Measurements from ENCODE around the gene CDT1.

CDT1 gene

GRCh38 chr16:88806491-88807111 is 3.0 kb downstream of the CDT1 start:
- no peak for DNase-seq

GRCh38 chr16:88807142-88807625 is 3.6 kb downstream of the CDT1 start:
- no peak for DNase-seq

- no peak for DNase-seq
Measured at GRCh38 chr16:88807626-88808453, 4.3 kb downstream of the CDT1 start.

GRCh38 chr16:88809068-88809675 is 5.6 kb downstream of the CDT1 start:
- no peak for DNase-seq

GRCh38 chr16:88809676-88810165 is 6.1 kb downstream of the CDT1 start:
- no peak for DNase-seq

GRCh38 chr16:88810166-88810911 is 6.8 kb downstream of the CDT1 start:
- DNase-seq, result no peak

GRCh38 chr16:88810912-88811768 is 7.6 kb downstream of the CDT1 start:
- DNase-seq, result peak; percentile 62

GRCh38 chr16:88811769-88812512 is 8.4 kb downstream of the CDT1 start, which contains the start of gene APRT:
Gene APRT (minus strand): TSS chr16:88811928. CDS start chr16:88811899, 29 bp downstream.
- DNase-seq, result peak; percentile 70

GRCh38 chr16:88812513-88813268 is 9.1 kb downstream of the CDT1 start:
- DNase-seq, result no peak

GRCh38 chr16:88813269-88814143 is 9.9 kb downstream of the CDT1 start:
- DNase-seq, result no peak

- DNase-seq, result no peak
Measured at GRCh38 chr16:88814144-88814502, 10.5 kb downstream of the CDT1 start.

GRCh38 chr16:88815227-88815626 is 11.6 kb downstream of the CDT1 start:
- no peak for DNase-seq

- peak; percentile 42 for DNase-seq
Measured at GRCh38 chr16:88815901-88816589, 12.5 kb downstream of the CDT1 start.

GRCh38 chr16:88816736-88817535 is 13.3 kb downstream of the CDT1 start:
- no peak for DNase-seq

GRCh38 chr16:88817785-88818574 is 14.4 kb downstream of the CDT1 start:
- no peak for DNase-seq

GRCh38 chr16:88818575-88818874 is 14.9 kb downstream of the CDT1 start:
- DNase-seq, result no peak

- no peak for DNase-seq
Measured at GRCh38 chr16:88819126-88819525, 15.5 kb downstream of the CDT1 start.

Measured in NCI-H1105 treated with DMSO at 0.1 percent for 48 hours (cell line).